Lung (tissue), 12 donors: ENCODE measurements around the gene PRKCH. TPM values are rescaled to one million over a fixed set of nuclear protein-coding genes. Genes with fewer than 3 reads are reported as not detected.

Experiments
- ATAC-seq: fragments of 200-7000 bp; cut with Tn5 transposase; one replicate; pipeline ENCODE4 v1.9.1; 2020; ENCODE audit warnings: moderate number of reproducible peaks; ENCODE audit not compliant: insufficient read depth, low FRiP score
- DNase-seq, 3 donors: peaks; one replicate each; pipeline ENCODE4 v3.0.0-alpha.2; 2013 to 2017
- H3K27ac ChIP-seq, 2 donors: one replicate each; pipeline ENCODE4 v1.5.1; 2013; ENCODE audit warnings: mild to moderate bottlenecking in 2 of 2, moderate library complexity in 2 of 2, control low read depth in 1 of 2, inconsistent platforms in 1 of 2, low read depth in 1 of 2, low read length in 1 of 2
- H3K27me3 ChIP-seq, 3 donors: one replicate each; pipeline ENCODE4 v1.5.1; 2013; ENCODE audit warnings: low read length in 2 of 3; ENCODE audit not compliant: control insufficient read depth in 3 of 3, insufficient read depth in 3 of 3
- H3K36me3 ChIP-seq, 4 donors: one replicate each; pipeline ENCODE4 v1.5.1; 2013; ENCODE audit warnings: low read length in 4 of 4, mild to moderate bottlenecking in 1 of 4, moderate library complexity in 1 of 4; ENCODE audit not compliant: control insufficient read depth in 4 of 4, insufficient read depth in 4 of 4
- H3K4me1 ChIP-seq, 5 donors: one replicate each; pipeline ENCODE4 v1.5.1; 2013; ENCODE audit warnings: low read length in 5 of 5, mild to moderate bottlenecking in 2 of 5, moderate library complexity in 1 of 5; ENCODE audit not compliant: control insufficient read depth in 5 of 5, insufficient read depth in 5 of 5
- H3K4me3 ChIP-seq: one replicate; pipeline ENCODE4 v1.5.1; 2013; ENCODE audit warnings: mild to moderate bottlenecking, control low read depth, moderate library complexity
- H3K9ac ChIP-seq, 2 donors: one replicate each; pipeline ENCODE4 v1.5.1; 2013; ENCODE audit warnings: low read length in 2 of 2, control low read depth in 1 of 2; ENCODE audit not compliant: insufficient read depth in 1 of 2
- H3K9me3 ChIP-seq, 4 donors: one replicate each; pipeline ENCODE4 v1.5.1; 2013; ENCODE audit warnings: low read length in 3 of 4, mild to moderate bottlenecking in 1 of 4, moderate library complexity in 1 of 4; ENCODE audit not compliant: control insufficient read depth in 4 of 4, insufficient read depth in 3 of 4
- CTCF ChIP-seq: IDR thresholded peaks from 2 replicates; pipeline ENCODE4 v1.5.1; 2012; ENCODE audit warnings: mild to moderate bottlenecking; ENCODE audit errors: control extremely low read depth, extremely low read depth
- WGBS, 2 donors: extraction: QIAGEN DNeasy Blood & Tissue Kit; methylation state at CpG; one replicate each; pipeline ENCODE4 v1.1.7; 2013; 5-methylcytosine and 5-hydroxymethylcytosine counted together
- polyA plus RNA-seq, 2 donors: library from polyadenylated mRNA; stranded (reverse); fragments of 200-250 nt; gene quantifications; one replicate each; pipeline ENCODE4 v1.2.1, GENCODE V29; 2013
- total RNA-seq, 2 donors: library from RNA; depleted of rRNA in 1 of 2; stranded (reverse); fragments of >200 nt in 1 of 2; gene quantifications; one replicate each; pipeline ENCODE4 v1.2.1, GENCODE V29; 2014 to 2021
- donor health status: control.
- donor health status: control.
- donor health status: Bipolar disorder and iron deficiency.
- donor health status: healthy.
- donor health status: DM: yes; HTN: yes; CAD: no.

PRKCH gene
- total and polyA plus RNA-seq, 4 donors, result 12.9 to 126 (median 51.4) TPM

GRCh38 chr14:61401461-61401860 is 80.1 kb downstream of the PRKCH start:
- TF ChIP-seq CTCF, result no peak
- no peaks in the 10 kb centered on the region for H3K36me3 ChIP-seq
- no peak for DNase-seq
- H3K9ac ChIP-seq, result no peak overlapping the region
- H3K4me3 ChIP-seq, result no peak overlapping the region
- no peaks in the 10 kb centered on the region for H3K9me3 ChIP-seq
- no peak for ATAC-seq
- no peaks in the 10 kb centered on the region for H3K27me3 ChIP-seq
- H3K4me1 ChIP-seq, result peaks cover 0 to 12% (median 4%) of the 10 kb centered on the region in 5 donors
- WGBS, 2 donors, result 67 to 74% methylated on average over 2 of the region's 2 CpGs
- H3K27ac ChIP-seq, result no peak overlapping the region

- peaks cover 0 to 16% (median 6%) of the 10 kb centered on the region in 5 donors for H3K4me1 ChIP-seq
- no peak for TF ChIP-seq CTCF
- H3K9me3 ChIP-seq, result no peaks in the 10 kb centered on the region
- H3K4me3 ChIP-seq, result no peak overlapping the region
- DNase-seq, result no peak
- no peaks in the 10 kb centered on the region for H3K36me3 ChIP-seq
- no peaks in the 10 kb centered on the region for H3K27me3 ChIP-seq
- no peak for ATAC-seq
- 58 to 65% methylated on average over 2 of the region's 2 CpGs for WGBS, 2 donors
- no peak overlapping the region for H3K9ac ChIP-seq
- H3K27ac ChIP-seq, result no peak overlapping the region
Observed at GRCh38 chr14:61403411-61403810, 82.0 kb downstream of the PRKCH start.

- DNase-seq (no peak), ATAC-seq (no peak)
- Histone ChIP-seq H3K4me3 (no peak overlapping the region), H3K36me3 (no peaks in the 10 kb centered on the region), H3K4me1 (peaks cover 0 to 16% (median 6%) of the 10 kb centered on the region in 5 donors), H3K27ac (no peak overlapping the region), H3K27me3 (no peaks in the 10 kb centered on the region), H3K9me3 (no peaks in the 10 kb centered on the region), H3K9ac (no peak overlapping the region)
- TF ChIP-seq CTCF, result no peak
- WGBS, 2 donors, result 91 to 95% methylated on average over 1 of the region's 1 CpG
Observed at GRCh38 chr14:61404637-61405036, 83.3 kb downstream of the PRKCH start.

GRCh38 chr14:61406198-61406597 is 84.8 kb downstream of the PRKCH start:
- WGBS, 2 donors, result 48 to 73% methylated on average over 4 of the region's 4 CpGs
- no peak for ATAC-seq
- H3K4me3 ChIP-seq, result no peak overlapping the region
- no peak for TF ChIP-seq CTCF
- DNase-seq, result peak; percentile 32 to 82 (median 63)
- H3K4me1 ChIP-seq, result peaks cover 0 to 14% (median 6%) of the 10 kb centered on the region in 5 donors
- no peak overlapping the region for H3K27ac ChIP-seq
- H3K27me3 ChIP-seq, result no peaks in the 10 kb centered on the region
- H3K36me3 ChIP-seq, result peaks cover 0 to 3% (median 0%) of the 10 kb centered on the region in 4 donors
- H3K9me3 ChIP-seq, result no peaks in the 10 kb centered on the region
- no peak overlapping the region for H3K9ac ChIP-seq
